ENCODE data around the gene CPXM1. TPM values are rescaled to one million over a fixed set of nuclear protein-coding genes. Genes with fewer than 3 reads are reported as not detected.
A peak's percentile ranks its signal among the peaks of the same experiment; 100 is the strongest.

Gene CPXM1
- total and polyA plus RNA-seq, 2 donors from 2014 or later: 5.2 to 7.1 TPM

GRCh38 chr20:2829376-2829775, 28.9 kb upstream of the CPXM1 start:
- H3K9me3 ChIP-seq (ENCODE audit: control insufficient read depth in 2 of 3, insufficient read depth in 1 of 3, low read length in 3 of 3): no peaks in the 10 kb centered on the region
- no peaks in the 10 kb centered on the region for H3K36me3 ChIP-seq (ENCODE audit: control insufficient read depth in 2 of 3, insufficient read depth in 3 of 3, low read length in 3 of 3)
- intact Hi-C loops (cut with DNase I): no loop called here
- H3K9ac ChIP-seq (ENCODE audit: low read length in 3 of 3): no peak overlapping the region
- no peak for TF ChIP-seq CTCF (IDR thresholded peaks at IDR 0.05; ENCODE audit: borderline replicate concordance, extremely low read depth, insufficient read depth)
- no peaks in the 10 kb centered on the region for H3K4me1 ChIP-seq (ENCODE audit: control insufficient read depth in 2 of 3, insufficient read depth in 2 of 3, low read depth in 1 of 3, low read length in 3 of 3)
- FAIRE-seq (no peak), DNase-seq (peak in 2 of 5 donors; percentile 10 to 28)
- no peak overlapping the region for H3K27ac ChIP-seq (ENCODE audit: low read depth in 2 of 2, low read length in 2 of 2)
- H3K27me3 ChIP-seq (ENCODE audit: control insufficient read depth, insufficient read depth, low read length): no peaks in the 10 kb centered on the region
- H3K4me3 ChIP-seq (ENCODE audit: low read length in 3 of 3): no peak overlapping the region

- Histone ChIP-seq H3K36me3 (ENCODE audit: control insufficient read depth in 2 of 3, insufficient read depth in 3 of 3, low read length in 3 of 3) (no peaks in the 10 kb centered on the region), H3K27ac (ENCODE audit: low read depth in 2 of 2, low read length in 2 of 2) (no peak overlapping the region), H3K9me3 (ENCODE audit: control insufficient read depth in 2 of 3, insufficient read depth in 1 of 3, low read length in 3 of 3) (no peaks in the 10 kb centered on the region), H3K4me3 (ENCODE audit: low read length in 3 of 3) (no peak overlapping the region), H3K27me3 (ENCODE audit: control insufficient read depth, insufficient read depth, low read length) (no peaks in the 10 kb centered on the region), H3K4me1 (ENCODE audit: control insufficient read depth in 2 of 3, insufficient read depth in 2 of 3, low read depth in 1 of 3, low read length in 3 of 3) (no peaks in the 10 kb centered on the region), H3K9ac (ENCODE audit: low read length in 3 of 3) (no peak overlapping the region)
- FAIRE-seq (no peak), DNase-seq (no peak)
- intact Hi-C loops (cut with DNase I): no loop called here
- no peak for TF ChIP-seq CTCF (IDR thresholded peaks at IDR 0.05; ENCODE audit: borderline replicate concordance, extremely low read depth, insufficient read depth)
Observed at GRCh38 chr20:2826655-2827054, 26.2 kb upstream of the CPXM1 start.

- no peak overlapping the region for H3K4me3 ChIP-seq (ENCODE audit: low read length in 3 of 3)
- H3K9ac ChIP-seq (ENCODE audit: low read length in 3 of 3): no peak overlapping the region
- H3K27ac ChIP-seq (ENCODE audit: low read depth in 2 of 2, low read length in 2 of 2): no peak overlapping the region
- H3K27me3 ChIP-seq (ENCODE audit: control insufficient read depth, insufficient read depth, low read length): no peaks in the 10 kb centered on the region
- no peak for DNase-seq
- H3K4me1 ChIP-seq (ENCODE audit: control insufficient read depth in 2 of 3, insufficient read depth in 2 of 3, low read depth in 1 of 3, low read length in 3 of 3): no peaks in the 10 kb centered on the region
- H3K9me3 ChIP-seq (ENCODE audit: control insufficient read depth in 2 of 3, insufficient read depth in 1 of 3, low read length in 3 of 3): no peaks in the 10 kb centered on the region
- TF ChIP-seq CTCF (IDR thresholded peaks at IDR 0.05; ENCODE audit: borderline replicate concordance, extremely low read depth, insufficient read depth): no peak
- H3K36me3 ChIP-seq (ENCODE audit: control insufficient read depth in 2 of 3, insufficient read depth in 3 of 3, low read length in 3 of 3): no peaks in the 10 kb centered on the region
- no peak for FAIRE-seq
- intact Hi-C loops (cut with DNase I): no loop called here
Observed at GRCh38 chr20:2825761-2826160, 25.3 kb upstream of the CPXM1 start.

GRCh38 chr20:2822073-2822472, 21.6 kb upstream of the CPXM1 start:
- DNase-seq (peak in 2 of 5 donors; percentile 31 to 60), FAIRE-seq (no peak)
- H3K36me3 ChIP-seq (ENCODE audit: control insufficient read depth in 2 of 3, insufficient read depth in 3 of 3, low read length in 3 of 3): no peaks in the 10 kb centered on the region
- intact Hi-C loops (cut with DNase I): no loop called here
- no peaks in the 10 kb centered on the region for H3K27me3 ChIP-seq (ENCODE audit: control insufficient read depth, insufficient read depth, low read length)
- H3K9ac ChIP-seq (ENCODE audit: low read length in 3 of 3): no peak overlapping the region
- no peak overlapping the region for H3K4me3 ChIP-seq (ENCODE audit: low read length in 3 of 3)
- no peak for TF ChIP-seq CTCF (IDR thresholded peaks at IDR 0.05; ENCODE audit: borderline replicate concordance, extremely low read depth, insufficient read depth)
- H3K4me1 ChIP-seq (ENCODE audit: control insufficient read depth in 2 of 3, insufficient read depth in 2 of 3, low read depth in 1 of 3, low read length in 3 of 3): no peaks in the 10 kb centered on the region
- no peak overlapping the region for H3K27ac ChIP-seq (ENCODE audit: low read depth in 2 of 2, low read length in 2 of 2)
- H3K9me3 ChIP-seq (ENCODE audit: control insufficient read depth in 2 of 3, insufficient read depth in 1 of 3, low read length in 3 of 3): no peaks in the 10 kb centered on the region

Measured in kidney (tissue), 14 donors.